HCT116 (cell line): ENCODE measurements around the gene VTN. TPM values are rescaled to one million over a fixed set of nuclear protein-coding genes. Genes with fewer than 3 reads are reported as not detected.
A peak's percentile ranks its signal among the peaks of the same experiment; 100 is the strongest.

Experiments used
- ATAC-seq: fragments of 200-7000 bp; cut with Tn5 transposase; 2 replicates; pipeline ENCODE4 v1.9.1; 2020; ENCODE audit warnings: mild to moderate bottlenecking, moderate library complexity
- BruUV-seq: library from RNA; stranded (reverse); fragments of 400-500 nt; replicated peaks from 2 replicates; lab custom pipeline; 2021; lab: Mats Ljungman, UMichigan
- CTCF ChIA-PET: fragments of 300-600 bp; sonication (Branson Sonifier 250); formaldehyde crosslinking; loops from one replicate; lab custom pipeline; 2021; ENCODE audit warnings: antibody characterized with exemption; lab: Charles Lee
- POLR2A ChIA-PET: fragments of 300-600, 350-600 bp; sonication (Branson Sonifier 250); formaldehyde crosslinking; loops from one replicate; lab custom pipeline; 2021; ENCODE audit warnings: antibody characterized with exemption; lab: Charles Lee
- RAD21 ChIA-PET, 2 experiments: fragments of 300-600 bp; sonication (Branson Sonifier 250); formaldehyde crosslinking; loops; one replicate each; lab custom pipeline; 2023; ENCODE audit warnings: low total read pairs in 2 of 2; ENCODE audit not compliant: uncharacterized antibody in 2 of 2, unreplicated experiment in 2 of 2, low non-redundant PET in 1 of 2; lab: Charles Lee
- DNase-seq: peaks from one replicate; pipeline ENCODE4 v3.0.0-alpha.2; 2010; ENCODE audit warnings: low read depth, low spot score
- H2AFZ ChIP-seq: fragments of 200-600 bp; shearing (Covaris generic), sonication (generic); 2 replicates; pipeline ENCODE4 v1.6.1; 2017; ENCODE audit warnings: low read depth, mixed run types, mixed read lengths, antibody characterized with exemption, low read length; ENCODE audit not compliant: poor library complexity, severe bottlenecking
- H3K27ac ChIP-seq: 2 replicates; pipeline ENCODE4 v1.5.1; 2012; ENCODE audit warnings: low read depth, low read length
- H3K27me3 ChIP-seq: fragments of 200-600 bp; sonication (generic); 2 replicates; pipeline ENCODE4 v1.6.1; 2016; ENCODE audit warnings: mixed run types, low read length, mixed read lengths; ENCODE audit not compliant: insufficient read depth
- H3K36me3 ChIP-seq, 2 experiments: fragments of 200-500 bp in 1 of 2; fragments of 200-600 bp in 1 of 2; sonication (Bioruptor generic) in 1 of 2; sonication (generic) in 1 of 2; 2 replicates each; pipeline versions ENCODE4 v1.5.1 to v1.6.1; 2014 to 2016; ENCODE audit warnings: low read length in 2 of 2, inconsistent platforms in 1 of 2, mixed read lengths in 1 of 2, mixed run types in 1 of 2; ENCODE audit not compliant: insufficient read depth in 2 of 2, control insufficient read depth in 1 of 2
- H3K4me1 ChIP-seq, 2 experiments: fragments of 200-600 bp in 1 of 2; sonication (generic) in 1 of 2; 2 replicates each; pipeline versions ENCODE4 v1.5.1 to v1.6.1; 2012 to 2017; ENCODE audit warnings: low read length in 2 of 2, inconsistent platforms in 1 of 2, mild to moderate bottlenecking in 1 of 2, mixed read lengths in 1 of 2, mixed run types in 1 of 2, moderate library complexity in 1 of 2; ENCODE audit not compliant: insufficient read depth in 2 of 2, control insufficient read depth in 1 of 2
- H3K4me2 ChIP-seq: fragments of 200-600 bp; sonication (generic); 2 replicates; pipeline ENCODE4 v1.6.1; 2017; ENCODE audit warnings: mixed run types, low read length, mixed read lengths
- H3K4me3 ChIP-seq, 2 experiments: fragments of 200-600 bp in 1 of 2; sonication (generic) in 1 of 2; replicated peaks in 1 of 2; 2 replicates each; pipeline ENCODE4 v1.5.1; 2011 to 2016; ENCODE audit warnings: low read length in 2 of 2, control low read depth in 1 of 2, low read depth in 1 of 2, mild to moderate bottlenecking in 1 of 2, mixed read lengths in 1 of 2, mixed run types in 1 of 2
- H3K79me2 ChIP-seq: fragments of 200-600 bp; sonication (generic); 2 replicates; pipeline ENCODE4 v1.6.1; 2017; ENCODE audit warnings: mild to moderate bottlenecking, mixed run types, low read length, moderate library complexity, mixed read lengths; ENCODE audit not compliant: insufficient read depth
- H3K9ac ChIP-seq: fragments of 200-600 bp; sonication (generic); 2 replicates; pipeline ENCODE4 v1.6.1; 2016; ENCODE audit warnings: low read length, mixed read lengths
- H3K9me2 ChIP-seq: fragments of 200-600 bp; sonication (generic), shearing (Covaris generic); 2 replicates; pipeline ENCODE4 v1.6.1; 2017; ENCODE audit warnings: mixed run types, mild to moderate bottlenecking, moderate library complexity; ENCODE audit not compliant: insufficient read depth
- H3K9me3 ChIP-seq, 2 experiments: fragments of 200-500 bp in 1 of 2; fragments of 200-600 bp in 1 of 2; sonication (Bioruptor generic) in 1 of 2; sonication (generic) in 1 of 2; 2 replicates each; pipeline ENCODE4 v1.6.1; 2014 to 2017; ENCODE audit warnings: low read length in 2 of 2, mixed read lengths in 2 of 2, inconsistent platforms in 1 of 2, low read depth in 1 of 2, mild to moderate bottlenecking in 1 of 2, mixed run types in 1 of 2, moderate library complexity in 1 of 2; ENCODE audit not compliant: control insufficient read depth in 1 of 2, insufficient read depth in 1 of 2
- H4K20me1 ChIP-seq: fragments of 200-600 bp; sonication (generic), shearing (Covaris generic); 2 replicates; pipeline ENCODE4 v1.6.1; 2017; ENCODE audit warnings: mixed run types, mild to moderate bottlenecking, moderate library complexity; ENCODE audit not compliant: insufficient read depth
- ATF3 ChIP-seq: IDR thresholded peaks from 2 replicates; pipeline ENCODE4 v1.6.1; 2012
- CBX3 ChIP-seq: IDR thresholded peaks from 2 replicates; pipeline ENCODE4 v1.6.1; 2012; ENCODE audit warnings: low read depth
- CEBPB ChIP-seq: IDR thresholded peaks from 2 replicates; pipeline ENCODE4 v1.6.1; 2012; ENCODE audit warnings: low read depth
- CTCF ChIP-seq, 3 experiments: fragments of 200-600 bp in 1 of 3; sonication (generic) in 1 of 3; IDR thresholded peaks in 2 of 3; conservative IDR thresholded peaks in 1 of 3; 2 replicates each; pipeline ENCODE4 v1.5.1; 2012 to 2017; ENCODE audit warnings: low read depth in 2 of 3, low read length in 2 of 3, antibody characterized with exemption in 1 of 3, borderline replicate concordance in 1 of 3, control low read depth in 1 of 3, mild to moderate bottlenecking in 1 of 3, mixed read lengths in 1 of 3, mixed run types in 1 of 3, moderate library complexity in 1 of 3; ENCODE audit not compliant: insufficient read depth in 1 of 3
- EGR1 ChIP-seq: IDR thresholded peaks from 2 replicates; pipeline ENCODE4 v1.6.1; 2012; ENCODE audit warnings: low read depth
- ELF1 ChIP-seq: IDR thresholded peaks from 2 replicates; pipeline ENCODE4 v1.6.1; 2012; ENCODE audit warnings: low read depth, borderline replicate concordance
- EZH2phosphoT487 ChIP-seq: fragments of 200-600 bp; IDR thresholded peaks from 2 replicates; pipeline ENCODE4 v1.6.1; 2018; ENCODE audit warnings: antibody characterized with exemption, borderline replicate concordance
- FOSL1 ChIP-seq: IDR thresholded peaks from 2 replicates; pipeline ENCODE4 v1.6.1; 2012; ENCODE audit warnings: low read depth
- POLR2AphosphoS5 ChIP-seq: IDR thresholded peaks from 2 replicates; pipeline ENCODE4 v1.6.1; 2011; ENCODE audit warnings: mild to moderate bottlenecking, low read depth, low read length, moderate library complexity
- SIN3A ChIP-seq: IDR thresholded peaks from 2 replicates; pipeline ENCODE4 v1.6.1; 2012; ENCODE audit warnings: low read depth
- SRF ChIP-seq: IDR thresholded peaks from 2 replicates; pipeline ENCODE4 v1.6.1; 2012; ENCODE audit warnings: low read depth
- TCF7L2 ChIP-seq: IDR thresholded peaks from 2 replicates; pipeline ENCODE4 v1.7.0; 2011; ENCODE audit warnings: borderline replicate concordance, inconsistent platforms; ENCODE audit not compliant: insufficient read depth, insufficient read length; ENCODE audit errors: extremely low read depth
- YY1 ChIP-seq: IDR thresholded peaks from 2 replicates; pipeline ENCODE4 v1.6.1; 2011; ENCODE audit warnings: low read length, low read depth, moderate library complexity, mild to moderate bottlenecking; ENCODE audit not compliant: insufficient replicate concordance; ENCODE audit errors: extremely low read depth
- ZNF274 ChIP-seq: fragments of 200-500 bp; sonication (Bioruptor generic); IDR thresholded peaks from 2 replicates; pipeline ENCODE4 v1.6.1; 2014; ENCODE audit warnings: mild to moderate bottlenecking, low read depth, low read length, inconsistent platforms
- intact Hi-C: fragments of 100-400 bp; cut with micrococcal nuclease; formaldehyde crosslinking; loops from 2 replicates; pipeline ENCODE4 v1.10.0; 2022
- total RNA-seq: library from RNA; stranded (reverse); gene quantifications from one replicate; pipeline ENCODE4 v1.2.1, GENCODE V29; 2021; ENCODE audit not compliant: unreplicated experiment

The VTN gene
- total RNA-seq, 1 experiment from 2014 or later, result 1.5 TPM

- no TSS peak for BruUV-seq
- no peaks in the 10 kb centered on the region for H3K79me2 ChIP-seq
- H3K9me2 ChIP-seq, result no peaks in the 10 kb centered on the region
- ATAC-seq, result no peak
- H3K9me3 ChIP-seq, result no peaks in the 10 kb centered on the region
- H3K4me3 ChIP-seq, result no peak overlapping the region
- intact Hi-C loops, result no loop called here
- CTCF ChIA-PET, result no interaction called here
- RAD21 ChIA-PET, result no interaction called here
- H4K20me1 ChIP-seq, result no peaks in the 10 kb centered on the region
- no peak overlapping the region for H3K27ac ChIP-seq
- no peaks in the 10 kb centered on the region for H3K27me3 ChIP-seq
- no peak for DNase-seq
- peaks cover 1 to 18% of the 10 kb centered on the region in 2 experiments; a peak in 3 of 4 replicates for H3K4me1 ChIP-seq
- TF ChIP-seq TCF7L2 (no peak), EZH2phosphoT487 (no peak), YY1 (no peak), CTCF (IDR thresholded peaks at IDR 0.05 in 2 of 3, conservative IDR thresholded peaks at IDR 0.05 in 1 of 3; ENCODE audit: borderline replicate concordance in 1 of 3, insufficient read depth in 1 of 3, low read depth in 2 of 3, low read length in 2 of 3) (no peak)
- H3K4me2 ChIP-seq, result no peak overlapping the region
- POLR2A ChIA-PET, result no interaction called here
- H3K9ac ChIP-seq, result no peak overlapping the region
- no peak overlapping the region for H2AFZ ChIP-seq
- no peaks in the 10 kb centered on the region for H3K36me3 ChIP-seq
These were observed 42.0 kb upstream of the VTN start for GRCh38 chr17:28412099-28412498.

- no peaks in the 10 kb centered on the region for H3K9me2 ChIP-seq
- H3K9ac ChIP-seq, result no peak overlapping the region
- ATAC-seq (no peak), DNase-seq (no peak)
- no peak overlapping the region for H2AFZ ChIP-seq
- H3K36me3 ChIP-seq, result peaks cover 6 to 7% of the 10 kb centered on the region in 2 experiments; a peak in 2 of 4 replicates
- peaks cover 4 to 26% of the 10 kb centered on the region in 2 experiments; a peak in 3 of 4 replicates for H3K4me1 ChIP-seq
- H3K27me3 ChIP-seq, result no peaks in the 10 kb centered on the region
- intact Hi-C loops, result no loop called here
- no peak overlapping the region for H3K4me3 ChIP-seq
- POLR2A ChIA-PET, result interaction anchor here (1.8 kb wide), 1 partner anchor 8 kb away, joined by 4 read pairs; no protein-coding TSS in a partner anchor
- H4K20me1 ChIP-seq, result no peaks in the 10 kb centered on the region
- RAD21 ChIA-PET, result no interaction called here
- CTCF ChIA-PET, result interaction anchor here (3.2 kb wide), 1 partner anchor 9 kb away, joined by 20 read pairs; no protein-coding TSS in a partner anchor
- H3K4me2 ChIP-seq, result 0 out of 2 replicates have a peak overlapping the region, but pooled peaks have one; percentile 7
- H3K9me3 ChIP-seq, result no peaks in the 10 kb centered on the region
- H3K79me2 ChIP-seq, result peaks cover 12% of the 10 kb centered on the region; the same call in 1 of the 2 replicates
- BruUV-seq, result no TSS peak
- no peak overlapping the region for H3K27ac ChIP-seq
- TF ChIP-seq SIN3A, result no peak
- TF ChIP-seq FOSL1, result no peak
- TF ChIP-seq EZH2phosphoT487, result no peak
- no peak for TF ChIP-seq SRF
- no peak for TF ChIP-seq ELF1
- no peak for TF ChIP-seq TCF7L2
- no peak for TF ChIP-seq CBX3
- TF ChIP-seq ATF3, result no peak
- no peak for TF ChIP-seq CTCF (IDR thresholded peaks at IDR 0.05 in 2 of 3, conservative IDR thresholded peaks at IDR 0.05 in 1 of 3; ENCODE audit: borderline replicate concordance in 1 of 3, insufficient read depth in 1 of 3, low read depth in 2 of 3, low read length in 2 of 3)
- no peak for TF ChIP-seq ZNF274
- no peak for TF ChIP-seq EGR1
- TF ChIP-seq POLR2AphosphoS5, result no peak
- TF ChIP-seq CEBPB, result no peak
- no peak for TF ChIP-seq YY1
These were observed 37.8 kb upstream of the VTN start for GRCh38 chr17:28407974-28408306.
